AG04450 (cell line): ENCODE measurements around the gene TRIM29. TPM values are rescaled to one million over a fixed set of nuclear protein-coding genes. Genes with fewer than 3 reads are reported as not detected.
A peak's percentile ranks its signal among the peaks of the same experiment; 100 is the strongest.

Source experiments
- CTCF ChIA-PET: fragments of 300-600, 350-600 bp; formaldehyde crosslinking; extraction: SDS; loops from one replicate; lab custom pipeline; 2022; ENCODE audit warnings: antibody characterized with exemption, inconsistent platforms; lab: Charles Lee
- POLR2A ChIA-PET: fragments of 350-600 bp; formaldehyde crosslinking; extraction: SDS; loops from one replicate; lab custom pipeline; 2021; ENCODE audit warnings: antibody characterized with exemption, inconsistent platforms; lab: Yijun Ruan, JAX
- DNase-seq: peaks from one replicate; pipeline ENCODE4 v3.0.0-alpha.2; 2011; ENCODE audit warnings: low read depth, low spot score
- H3K27ac ChIP-seq: one replicate; pipeline ENCODE4 v1.5.1; 2012; ENCODE audit warnings: low read depth, low read length, control low read depth
- H3K27me3 ChIP-seq: one replicate; pipeline ENCODE4 v1.6.0; 2012; ENCODE audit warnings: low read length; ENCODE audit not compliant: control insufficient read depth, insufficient read depth
- H3K4me3 ChIP-seq: 2 replicates; pipeline ENCODE4 v1.5.1; 2011; ENCODE audit warnings: mild to moderate bottlenecking, low read depth, low read length, control low read depth
- H3K9me3 ChIP-seq: 2 replicates; pipeline ENCODE4 v1.5.1; 2012; ENCODE audit warnings: low read length; ENCODE audit not compliant: control insufficient read depth, insufficient read depth
- polyA plus RNA-seq: library from polyadenylated mRNA; depleted of rRNA; stranded (reverse); fragments of >200 nt; gene quantifications from 2 replicates; pipeline ENCODE4 v1.2.3, GENCODE V29; 2011
- TF ChIP-seq, protein P1 (sequence below): IDR thresholded peaks from 2 replicates; pipeline ENCODE4 v1.5.1; 2011; ENCODE audit warnings: low read depth, low read length, control low read depth, inconsistent platforms

TRIM29 gene
- polyA plus RNA-seq, 1 experiment = 0.07 TPM

DNA sequence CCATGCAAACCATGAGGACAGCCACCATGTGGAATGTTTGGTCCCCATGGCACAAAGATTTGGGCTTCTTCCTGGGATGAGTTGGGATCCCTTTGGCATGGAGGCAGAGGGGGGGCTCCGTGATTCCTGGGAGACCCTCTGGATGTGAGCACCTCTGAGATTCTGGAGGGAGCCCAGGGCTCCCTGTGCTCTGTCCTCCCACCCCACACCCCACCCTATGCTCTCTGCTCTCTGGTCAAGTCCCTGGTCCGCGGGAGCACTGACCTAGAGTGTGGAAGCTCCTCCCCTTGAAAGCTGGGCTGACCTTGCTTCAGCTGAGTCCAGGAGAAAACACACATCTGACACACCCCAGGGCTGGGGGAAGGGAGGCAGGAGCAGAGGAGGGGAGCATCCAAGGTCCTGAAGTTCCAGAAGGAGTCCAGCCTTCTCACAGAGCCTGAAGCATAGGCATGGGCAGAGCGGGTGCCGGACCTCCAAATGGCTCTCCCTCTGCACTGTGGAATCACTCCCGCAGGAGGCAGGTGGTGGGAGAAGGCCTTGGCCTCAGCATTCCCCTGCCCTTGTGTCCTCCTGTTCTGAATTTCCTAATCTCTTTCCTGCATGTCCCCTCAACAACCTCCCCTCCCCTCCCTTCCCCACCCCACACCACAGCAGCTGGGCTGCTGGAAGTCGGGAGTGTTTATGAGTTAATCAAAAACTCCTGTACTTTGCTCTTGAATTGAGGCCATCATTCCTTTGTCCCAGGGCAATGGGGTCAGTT lies 47.2 kb upstream of the TRIM29 start:
- H3K4me3 ChIP-seq = no peak overlapping the region
- H3K27me3 ChIP-seq = peaks cover 5% of the 10 kb centered on the region
- no peaks in the 10 kb centered on the region for H3K9me3 ChIP-seq
- POLR2A ChIA-PET = no interaction called here
- peak overlapping the region; percentile 21 for H3K27ac ChIP-seq
- TF ChIP-seq, protein P1, sequence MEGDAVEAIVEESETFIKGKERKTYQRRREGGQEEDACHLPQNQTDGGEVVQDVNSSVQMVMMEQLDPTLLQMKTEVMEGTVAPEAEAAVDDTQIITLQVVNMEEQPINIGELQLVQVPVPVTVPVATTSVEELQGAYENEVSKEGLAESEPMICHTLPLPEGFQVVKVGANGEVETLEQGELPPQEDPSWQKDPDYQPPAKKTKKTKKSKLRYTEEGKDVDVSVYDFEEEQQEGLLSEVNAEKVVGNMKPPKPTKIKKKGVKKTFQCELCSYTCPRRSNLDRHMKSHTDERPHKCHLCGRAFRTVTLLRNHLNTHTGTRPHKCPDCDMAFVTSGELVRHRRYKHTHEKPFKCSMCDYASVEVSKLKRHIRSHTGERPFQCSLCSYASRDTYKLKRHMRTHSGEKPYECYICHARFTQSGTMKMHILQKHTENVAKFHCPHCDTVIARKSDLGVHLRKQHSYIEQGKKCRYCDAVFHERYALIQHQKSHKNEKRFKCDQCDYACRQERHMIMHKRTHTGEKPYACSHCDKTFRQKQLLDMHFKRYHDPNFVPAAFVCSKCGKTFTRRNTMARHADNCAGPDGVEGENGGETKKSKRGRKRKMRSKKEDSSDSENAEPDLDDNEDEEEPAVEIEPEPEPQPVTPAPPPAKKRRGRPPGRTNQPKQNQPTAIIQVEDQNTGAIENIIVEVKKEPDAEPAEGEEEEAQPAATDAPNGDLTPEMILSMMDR = no peak
- no peak for DNase-seq
- CTCF ChIA-PET = interaction anchor here (0.6 to 2.5 kb wide), 5 partner anchors 13 to 402 kb away, joined by 3 to 9 read pairs (median 3); no protein-coding TSS in a partner anchor

DNA sequence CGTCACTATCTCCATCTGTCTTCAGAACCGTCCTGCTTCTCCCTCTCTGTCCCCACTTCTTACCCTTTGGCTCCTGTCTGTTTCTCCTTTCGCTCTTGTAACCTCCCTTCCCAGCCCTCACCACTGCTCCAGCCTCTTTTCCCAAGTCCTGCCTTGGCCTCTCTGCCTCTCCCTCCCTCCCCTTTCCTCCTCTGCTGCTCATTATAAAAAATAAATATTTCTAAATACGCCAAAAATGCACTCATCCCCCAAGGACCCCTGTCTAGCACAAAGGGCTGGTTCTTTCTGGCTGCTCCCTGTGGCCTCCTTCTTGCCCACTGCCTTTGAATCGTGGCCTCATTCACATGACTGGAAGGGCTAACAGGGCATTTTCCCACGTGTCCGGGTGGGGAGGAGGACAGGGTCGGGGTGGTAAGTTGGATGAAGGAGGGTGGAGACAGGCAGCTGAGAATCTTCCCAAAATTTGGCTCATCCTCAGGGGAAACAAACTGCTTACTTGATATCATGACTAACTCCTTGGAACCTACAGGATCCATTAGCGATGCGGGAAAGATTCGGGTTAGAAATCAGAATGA lies 46.5 kb upstream of the TRIM29 start:
- TF ChIP-seq, protein P1 = no peak
- Histone ChIP-seq H3K9me3 (no peaks in the 10 kb centered on the region), H3K27me3 (peaks cover 2% of the 10 kb centered on the region), H3K4me3 (no peak overlapping the region), H3K27ac (no peak overlapping the region)
- POLR2A ChIA-PET = no interaction called here
- no peak for DNase-seq
- CTCF ChIA-PET = interaction anchor here (1.0 to 2.5 kb wide), 2 partner anchors 49 to 118 kb away, joined by 3 to 9 read pairs; no protein-coding TSS in a partner anchor

- TF ChIP-seq, protein P1 = no peak
- POLR2A ChIA-PET = no interaction called here
- Histone ChIP-seq H3K27me3 (no peaks in the 10 kb centered on the region), H3K27ac (no peak overlapping the region), H3K9me3 (no peaks in the 10 kb centered on the region), H3K4me3 (no peak overlapping the region)
- CTCF ChIA-PET = no interaction called here
- DNase-seq = no peak
These were observed 45.8 kb upstream of the TRIM29 start for GRCh38 chr11:120183701-120184141.

DNA sequence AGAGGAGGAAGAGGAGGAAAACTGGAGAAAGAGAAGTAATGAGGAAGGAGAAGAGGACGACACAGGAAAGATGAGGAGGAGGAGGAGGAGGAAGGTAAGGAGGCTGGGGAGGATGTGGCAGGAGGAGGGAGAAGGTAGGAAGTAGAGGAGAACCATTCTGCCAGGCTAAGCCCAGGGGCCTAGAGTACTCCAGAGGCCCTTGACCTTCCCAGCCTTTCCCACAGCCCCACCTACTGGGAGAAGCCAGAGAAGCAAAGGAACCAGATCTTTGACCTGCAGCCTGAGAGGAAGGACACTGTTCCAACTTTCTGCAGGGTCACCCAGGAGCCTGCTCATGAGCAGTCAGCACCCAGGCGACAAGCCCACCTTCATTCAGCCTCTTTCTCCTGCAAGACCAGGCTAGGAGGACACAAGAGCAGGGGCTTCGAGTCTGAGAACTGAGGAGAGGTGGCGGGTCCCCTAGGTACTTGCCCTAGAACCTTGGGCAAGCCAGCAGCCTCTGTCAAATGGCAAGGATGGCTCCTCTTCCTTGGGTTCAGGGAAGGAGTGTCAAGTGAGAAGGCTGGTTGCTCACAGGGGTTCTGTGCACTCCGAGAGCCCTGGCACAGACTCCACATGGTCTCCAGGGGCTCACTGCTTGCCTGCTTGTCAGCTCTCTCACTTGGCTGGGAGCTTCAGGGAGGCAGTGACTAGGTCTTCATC lies 45.0 kb upstream of the TRIM29 start:
- POLR2A ChIA-PET = no interaction called here
- no peaks in the 10 kb centered on the region for H3K27me3 ChIP-seq

More for the DNA sequence above, 45.0 kb upstream of the TRIM29 start:
- Histone ChIP-seq H3K27ac (no peak overlapping the region), H3K9me3 (no peaks in the 10 kb centered on the region), H3K4me3 (no peak overlapping the region)
- CTCF ChIA-PET = interaction anchor here (6.4 kb wide), 1 partner anchor 13 kb away, joined by 56 read pairs; no protein-coding TSS in a partner anchor
- no peak for DNase-seq
- TF ChIP-seq, protein P1 = peak; percentile 34
